DMS53 treated with DMSO at 0.1 percent for 48 hours (cell line): ENCODE measurements around the gene SIMC1.
A peak's percentile ranks its signal among the peaks of the same experiment; 100 is the strongest.
"Not testable (repeated sequence)": the region's sequence is repeated elsewhere in the genome, so short reads cannot be mapped to it uniquely, and the experiment has no call there.

Experiments used
- DNase-seq: peaks from one replicate; lab custom pipeline; 2025; ENCODE audit not compliant: unreplicated experiment; lab: John Stamatoyannopoulos, UW

SIMC1 gene

GRCh38 chr5:176214466-176215021, 23.7 kb upstream of the SIMC1 start:
- DNase-seq, result not testable (repeated sequence)

- DNase-seq, result peak; percentile 76
Measured at GRCh38 chr5:176216393-176216916, 21.8 kb upstream of the SIMC1 start.

GRCh38 chr5:176217188-176217729, 21.0 kb upstream of the SIMC1 start:
- DNase-seq, result not testable (repeated sequence)

- DNase-seq, result not testable (repeated sequence)
Measured at GRCh38 chr5:176217764-176218163, 20.5 kb upstream of the SIMC1 start.

- not testable (repeated sequence) for DNase-seq
Measured at GRCh38 chr5:176222006-176222405, 16.2 kb upstream of the SIMC1 start.

- DNase-seq, result not testable (repeated sequence)
Measured at GRCh38 chr5:176228358-176228757, 9.9 kb upstream of the SIMC1 start.

- DNase-seq, result not testable (repeated sequence)
Measured at GRCh38 chr5:176233253-176233652, 5.0 kb upstream of the SIMC1 start.

- peak; percentile 27 for DNase-seq
Measured at GRCh38 chr5:176235155-176235554, 3.1 kb upstream of the SIMC1 start.

GRCh38 chr5:176238645-176239283, 540 bp downstream of the SIMC1 start:
- not testable (repeated sequence) for DNase-seq

- DNase-seq, result not testable (repeated sequence)
Measured at GRCh38 chr5:176239304-176239703, 1.1 kb downstream of the SIMC1 start.

GRCh38 chr5:176244318-176244717, 6.1 kb downstream of the SIMC1 start:
- DNase-seq, result not testable (repeated sequence)

GRCh38 chr5:176245074-176245473, 6.8 kb downstream of the SIMC1 start:
- DNase-seq, result not testable (repeated sequence)

- DNase-seq, result not testable (repeated sequence)
Measured at GRCh38 chr5:176245489-176245888, 7.3 kb downstream of the SIMC1 start.

GRCh38 chr5:176250691-176251090, 12.5 kb downstream of the SIMC1 start:
- DNase-seq, result not testable (repeated sequence)

GRCh38 chr5:176252171-176252570, 13.9 kb downstream of the SIMC1 start:
- not testable (repeated sequence) for DNase-seq

- DNase-seq, result not testable (repeated sequence)
Measured at GRCh38 chr5:176253370-176254065, 15.3 kb downstream of the SIMC1 start.

GRCh38 chr5:176254066-176254393, 15.8 kb downstream of the SIMC1 start:
- not testable (repeated sequence) for DNase-seq

- DNase-seq, result not testable (repeated sequence)
Measured at GRCh38 chr5:176257871-176258505, 19.8 kb downstream of the SIMC1 start.

GRCh38 chr5:176260682-176261081, 22.5 kb downstream of the SIMC1 start:
- not testable (repeated sequence) for DNase-seq

GRCh38 chr5:176266448-176266847, 28.2 kb downstream of the SIMC1 start:
- not testable (repeated sequence) for DNase-seq

- not testable (repeated sequence) for DNase-seq
Measured at GRCh38 chr5:176289018-176289417, 50.8 kb downstream of the SIMC1 start.
